A673 (cell line): ENCODE results near the gene SLC1A1. TPM values are rescaled to one million over a fixed set of nuclear protein-coding genes. Genes with fewer than 3 reads are reported as not detected.
A peak's percentile ranks its signal among the peaks of the same experiment; 100 is the strongest.

ENCODE experiments used
- BruUV-seq: library from RNA; stranded (reverse); fragments of 400-500 nt; replicated peaks from 2 replicates; lab custom pipeline; 2021; lab: Mats Ljungman, UMichigan
- CTCF ChIA-PET: fragments of 300-600 bp; sonication (Branson Sonifier 250); formaldehyde crosslinking; loops from one replicate; lab custom pipeline; 2022; ENCODE audit warnings: antibody characterized with exemption; lab: Charles Lee
- POLR2A ChIA-PET: fragments of 300-600 bp; sonication (Branson Sonifier 250); formaldehyde crosslinking; loops from one replicate; lab custom pipeline; 2022; ENCODE audit warnings: antibody characterized with exemption; ENCODE audit not compliant: low non-redundant PET; lab: Charles Lee
- DNase-seq: peaks from one replicate; pipeline ENCODE4 v3.0.0-alpha.2; 2015; ENCODE audit warnings: low spot score
- H3K27ac ChIP-seq: fragments of 200-600 bp; sonication (generic); 2 replicates; pipeline ENCODE4 v1.5.1; 2016; ENCODE audit warnings: mixed run types, low read depth, mild to moderate bottlenecking, mixed read lengths, antibody characterized with exemption, low read length; ENCODE audit not compliant: poor library complexity, severe bottlenecking
- H3K27me3 ChIP-seq: fragments of 200-600 bp; sonication (generic); replicated peaks from 2 replicates; pipeline ENCODE4 v1.6.1; 2017; ENCODE audit warnings: mixed run types, low read depth, mild to moderate bottlenecking, mixed read lengths, antibody characterized with exemption, low read length; ENCODE audit not compliant: insufficient read depth, poor library complexity
- H3K36me3 ChIP-seq: fragments of 200-600 bp; sonication (generic); 2 replicates; pipeline ENCODE4 v1.6.1; 2016; ENCODE audit warnings: mixed run types, mild to moderate bottlenecking, mixed read lengths, antibody characterized with exemption, low read length; ENCODE audit not compliant: insufficient read depth, poor library complexity, severe bottlenecking
- H3K4me1 ChIP-seq: fragments of 200-600 bp; sonication (generic); 2 replicates; pipeline ENCODE4 v1.6.1; 2017; ENCODE audit warnings: mixed run types, mild to moderate bottlenecking, mixed read lengths, antibody characterized with exemption, low read length; ENCODE audit not compliant: insufficient read depth, poor library complexity, severe bottlenecking
- H3K4me3 ChIP-seq: fragments of 200-600 bp; sonication (generic); 2 replicates; pipeline ENCODE4 v1.5.1; 2016; ENCODE audit warnings: low read depth, mixed run types, mild to moderate bottlenecking, mixed read lengths, low read length; ENCODE audit not compliant: poor library complexity, severe bottlenecking
- H3K9me3 ChIP-seq: fragments of 200-600 bp; sonication (generic); 2 replicates; pipeline ENCODE4 v1.6.1; 2016; ENCODE audit warnings: mixed run types, low read depth, mild to moderate bottlenecking, mixed read lengths, antibody characterized with exemption, low read length; ENCODE audit not compliant: poor library complexity, severe bottlenecking
- EZH2 ChIP-seq: fragments of 200-600 bp; sonication (generic); IDR thresholded peaks from 2 replicates; pipeline ENCODE4 v1.6.1; 2017; ENCODE audit warnings: borderline replicate concordance, low read depth, mild to moderate bottlenecking, mixed read lengths, antibody characterized with exemption, low read length; ENCODE audit not compliant: poor library complexity, severe bottlenecking
- intact Hi-C: fragments of 100-400 bp; cut with micrococcal nuclease; formaldehyde crosslinking; loops from one replicate; pipeline ENCODE4 v1.10.0; 2022; ENCODE audit not compliant: unreplicated experiment
- total RNA-seq: library from RNA; stranded (reverse); gene quantifications from 2 replicates; pipeline ENCODE4 v1.2.3, GENCODE V29; 2021
- TF ChIP-seq, protein P1 (sequence below): fragments of 300-800, 200-600 bp; sonication (generic); conservative IDR thresholded peaks from 2 replicates; pipeline ENCODE4 v1.5.1; 2017; ENCODE audit warnings: low read depth, mild to moderate bottlenecking, antibody characterized with exemption, low read length, moderate library complexity, mixed read lengths

SLC1A1 gene
- total RNA-seq, 1 experiment from 2014 or later = 8.7 TPM

DNA sequence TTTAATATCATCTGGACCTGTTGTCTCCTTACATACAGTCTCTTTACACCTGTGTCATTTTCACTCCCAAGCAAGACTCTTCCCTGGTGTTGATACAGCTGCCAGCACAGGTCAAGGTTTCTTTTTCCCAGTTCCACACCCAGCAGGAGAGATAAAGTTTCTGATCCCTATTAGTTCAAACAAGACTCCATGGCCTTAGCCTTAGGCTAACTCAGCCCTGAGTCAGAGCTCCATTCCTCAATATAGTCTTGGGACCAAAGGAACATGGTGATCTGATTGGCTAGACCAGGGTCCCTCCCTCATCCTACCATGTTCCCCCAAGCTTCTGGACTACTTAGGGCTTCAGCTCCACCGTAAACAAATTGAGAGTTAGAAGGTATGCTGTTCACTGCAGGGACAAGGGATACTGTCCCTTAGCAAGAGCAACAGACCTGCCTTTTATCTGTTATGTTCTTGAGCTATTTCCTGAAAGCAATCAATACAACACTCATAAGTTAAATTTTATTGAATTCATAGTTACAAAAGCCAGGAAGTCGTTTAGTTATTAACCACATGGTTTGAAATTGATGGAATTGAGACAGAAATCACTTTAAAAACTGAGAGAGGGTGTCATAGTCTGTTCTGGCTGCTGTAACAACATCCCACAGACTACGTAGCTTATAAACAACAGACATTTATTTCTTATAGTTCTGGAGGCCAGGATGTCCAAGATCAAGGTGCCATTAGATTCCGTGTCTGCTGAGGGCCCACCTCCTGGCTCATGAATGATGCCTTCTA, 20.5 kb downstream of the SLC1A1 start:
- Histone ChIP-seq H3K36me3 (no peaks in the 10 kb centered on the region), H3K9me3 (no peaks in the 10 kb centered on the region), H3K4me3 (no peak overlapping the region), H3K27ac (no peak overlapping the region), H3K27me3 (no peaks in the 10 kb centered on the region), H3K4me1 (peaks cover 5% of the 10 kb centered on the region)
- no TSS peak for BruUV-seq
- intact Hi-C loops = no loop called here
- peak; percentile 13 for DNase-seq
- POLR2A ChIA-PET = no interaction called here
- CTCF ChIA-PET = no interaction called here
- TF ChIP-seq EZH2 = no peak
- TF ChIP-seq, protein P1, sequence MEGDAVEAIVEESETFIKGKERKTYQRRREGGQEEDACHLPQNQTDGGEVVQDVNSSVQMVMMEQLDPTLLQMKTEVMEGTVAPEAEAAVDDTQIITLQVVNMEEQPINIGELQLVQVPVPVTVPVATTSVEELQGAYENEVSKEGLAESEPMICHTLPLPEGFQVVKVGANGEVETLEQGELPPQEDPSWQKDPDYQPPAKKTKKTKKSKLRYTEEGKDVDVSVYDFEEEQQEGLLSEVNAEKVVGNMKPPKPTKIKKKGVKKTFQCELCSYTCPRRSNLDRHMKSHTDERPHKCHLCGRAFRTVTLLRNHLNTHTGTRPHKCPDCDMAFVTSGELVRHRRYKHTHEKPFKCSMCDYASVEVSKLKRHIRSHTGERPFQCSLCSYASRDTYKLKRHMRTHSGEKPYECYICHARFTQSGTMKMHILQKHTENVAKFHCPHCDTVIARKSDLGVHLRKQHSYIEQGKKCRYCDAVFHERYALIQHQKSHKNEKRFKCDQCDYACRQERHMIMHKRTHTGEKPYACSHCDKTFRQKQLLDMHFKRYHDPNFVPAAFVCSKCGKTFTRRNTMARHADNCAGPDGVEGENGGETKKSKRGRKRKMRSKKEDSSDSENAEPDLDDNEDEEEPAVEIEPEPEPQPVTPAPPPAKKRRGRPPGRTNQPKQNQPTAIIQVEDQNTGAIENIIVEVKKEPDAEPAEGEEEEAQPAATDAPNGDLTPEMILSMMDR = no peak

GRCh38 chr9:4514252-4515128, 24.2 kb downstream of the SLC1A1 start:
- H3K27ac ChIP-seq = no peak overlapping the region
- POLR2A ChIA-PET = no interaction called here
- intact Hi-C loops = no loop called here
- no peak overlapping the region for H3K4me3 ChIP-seq
- H3K4me1 ChIP-seq = peaks cover 5% of the 10 kb centered on the region
- DNase-seq = no peak
- H3K27me3 ChIP-seq = no peaks in the 10 kb centered on the region
- TF ChIP-seq, protein P1 = no peak
- TF ChIP-seq EZH2 = no peak
- no peaks in the 10 kb centered on the region for H3K9me3 ChIP-seq
- CTCF ChIA-PET = interaction anchor here (0.7 kb wide), 1 partner anchor 8 kb away, joined by 8 read pairs; no protein-coding TSS in a partner anchor
- no peaks in the 10 kb centered on the region for H3K36me3 ChIP-seq
- no TSS peak for BruUV-seq

DNA sequence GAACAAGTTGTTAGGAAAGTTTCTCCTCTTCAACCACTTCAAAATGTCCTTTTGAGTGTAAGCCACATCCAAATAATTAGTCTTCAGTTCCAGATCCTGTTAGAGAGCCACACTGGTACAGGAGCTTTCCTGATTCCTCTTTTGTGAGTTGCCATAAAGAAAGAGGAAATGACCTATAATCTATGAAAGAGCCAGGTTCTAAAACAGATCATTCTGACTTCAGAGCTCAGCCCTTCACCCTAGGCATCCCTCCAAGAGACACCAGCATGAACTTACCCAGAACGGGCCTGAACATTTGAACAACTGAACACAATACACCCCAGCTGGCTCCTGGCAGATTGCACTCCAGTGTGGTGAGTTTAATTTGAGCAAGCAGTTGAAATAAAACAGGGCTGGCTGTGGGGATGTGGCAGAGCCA, 25.7 kb downstream of the SLC1A1 start:
- intact Hi-C loops = no loop called here
- no peaks in the 10 kb centered on the region for H3K9me3 ChIP-seq
- no peaks in the 10 kb centered on the region for H3K36me3 ChIP-seq
- ChIA-PET CTCF (no interaction called here), POLR2A (no interaction called here)
- DNase-seq = peak; percentile 60
- H3K4me1 ChIP-seq = no peaks in the 10 kb centered on the region
- H3K27me3 ChIP-seq = no peaks in the 10 kb centered on the region
- BruUV-seq = no TSS peak
- no peak overlapping the region for H3K4me3 ChIP-seq
- TF ChIP-seq EZH2 = no peak
- TF ChIP-seq, protein P1 = no peak
- H3K27ac ChIP-seq = peak overlapping the region; percentile 36
